B cell (primary cell): ENCODE results near the gene TLCD3B.

Experiments used
- EZH2 ChIP-seq: IDR thresholded peaks from 2 replicates; pipeline ENCODE4 v1.6.1; 2012; ENCODE audit warnings: borderline replicate concordance, low read depth, mild to moderate bottlenecking, moderate library complexity, low read length; ENCODE audit not compliant: insufficient read depth, poor library complexity, severe bottlenecking
- TF ChIP-seq, protein P1 (sequence below): fragments of 200-600 bp; IDR thresholded peaks from one replicate; pipeline ENCODE4 v1.8.0; 2022; ENCODE audit warnings: antibody characterized with exemption, mild to moderate bottlenecking

DNA sequence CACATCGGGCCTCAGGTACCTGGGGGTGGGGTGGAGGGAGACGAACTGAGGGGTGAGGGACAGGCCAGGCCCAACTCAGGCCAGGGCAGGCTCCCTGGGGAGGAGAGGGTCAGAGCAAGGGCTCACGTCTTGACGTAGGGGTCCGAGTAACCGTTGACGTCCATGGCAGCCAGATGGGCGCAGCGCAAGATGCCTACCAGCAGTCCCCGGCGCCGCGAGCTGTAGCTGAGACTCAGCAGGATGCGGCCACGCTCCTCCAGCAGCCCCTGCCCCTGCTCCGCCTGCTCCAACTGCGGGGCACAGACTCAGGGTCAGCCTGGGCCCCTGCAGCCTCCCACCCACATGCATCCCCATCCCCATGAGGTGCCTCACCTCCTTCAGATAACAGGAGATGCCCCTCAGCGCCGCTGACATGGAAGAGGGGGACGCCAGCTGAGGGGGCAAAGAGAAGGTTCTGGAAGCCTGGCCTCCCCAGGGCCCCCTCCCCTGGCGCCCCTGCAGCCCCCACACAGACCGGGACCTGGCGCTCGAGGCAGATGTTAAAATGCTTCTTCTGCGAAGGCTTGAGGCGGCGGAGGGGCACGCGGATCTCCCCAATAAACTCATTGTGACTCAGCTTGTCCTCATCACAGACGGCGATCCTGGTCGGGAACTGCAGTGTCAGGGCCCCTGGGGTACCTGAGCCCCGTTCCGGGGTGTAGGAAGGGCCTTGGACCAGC lies 24.3 kb downstream of the TLCD3B start:
- TF ChIP-seq, protein P1, sequence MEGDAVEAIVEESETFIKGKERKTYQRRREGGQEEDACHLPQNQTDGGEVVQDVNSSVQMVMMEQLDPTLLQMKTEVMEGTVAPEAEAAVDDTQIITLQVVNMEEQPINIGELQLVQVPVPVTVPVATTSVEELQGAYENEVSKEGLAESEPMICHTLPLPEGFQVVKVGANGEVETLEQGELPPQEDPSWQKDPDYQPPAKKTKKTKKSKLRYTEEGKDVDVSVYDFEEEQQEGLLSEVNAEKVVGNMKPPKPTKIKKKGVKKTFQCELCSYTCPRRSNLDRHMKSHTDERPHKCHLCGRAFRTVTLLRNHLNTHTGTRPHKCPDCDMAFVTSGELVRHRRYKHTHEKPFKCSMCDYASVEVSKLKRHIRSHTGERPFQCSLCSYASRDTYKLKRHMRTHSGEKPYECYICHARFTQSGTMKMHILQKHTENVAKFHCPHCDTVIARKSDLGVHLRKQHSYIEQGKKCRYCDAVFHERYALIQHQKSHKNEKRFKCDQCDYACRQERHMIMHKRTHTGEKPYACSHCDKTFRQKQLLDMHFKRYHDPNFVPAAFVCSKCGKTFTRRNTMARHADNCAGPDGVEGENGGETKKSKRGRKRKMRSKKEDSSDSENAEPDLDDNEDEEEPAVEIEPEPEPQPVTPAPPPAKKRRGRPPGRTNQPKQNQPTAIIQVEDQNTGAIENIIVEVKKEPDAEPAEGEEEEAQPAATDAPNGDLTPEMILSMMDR: no peak
- TF ChIP-seq EZH2: no peak
